Activated T-cell treated with anti-CD3 and anti-CD28 coated beads for 4 hours (primary cell): ENCODE results near the gene S100Z.

Source experiments
- DNase-seq: peaks from one replicate; pipeline ENCODE4 v3.0.0-alpha.2; 2020

Gene S100Z

DNA sequence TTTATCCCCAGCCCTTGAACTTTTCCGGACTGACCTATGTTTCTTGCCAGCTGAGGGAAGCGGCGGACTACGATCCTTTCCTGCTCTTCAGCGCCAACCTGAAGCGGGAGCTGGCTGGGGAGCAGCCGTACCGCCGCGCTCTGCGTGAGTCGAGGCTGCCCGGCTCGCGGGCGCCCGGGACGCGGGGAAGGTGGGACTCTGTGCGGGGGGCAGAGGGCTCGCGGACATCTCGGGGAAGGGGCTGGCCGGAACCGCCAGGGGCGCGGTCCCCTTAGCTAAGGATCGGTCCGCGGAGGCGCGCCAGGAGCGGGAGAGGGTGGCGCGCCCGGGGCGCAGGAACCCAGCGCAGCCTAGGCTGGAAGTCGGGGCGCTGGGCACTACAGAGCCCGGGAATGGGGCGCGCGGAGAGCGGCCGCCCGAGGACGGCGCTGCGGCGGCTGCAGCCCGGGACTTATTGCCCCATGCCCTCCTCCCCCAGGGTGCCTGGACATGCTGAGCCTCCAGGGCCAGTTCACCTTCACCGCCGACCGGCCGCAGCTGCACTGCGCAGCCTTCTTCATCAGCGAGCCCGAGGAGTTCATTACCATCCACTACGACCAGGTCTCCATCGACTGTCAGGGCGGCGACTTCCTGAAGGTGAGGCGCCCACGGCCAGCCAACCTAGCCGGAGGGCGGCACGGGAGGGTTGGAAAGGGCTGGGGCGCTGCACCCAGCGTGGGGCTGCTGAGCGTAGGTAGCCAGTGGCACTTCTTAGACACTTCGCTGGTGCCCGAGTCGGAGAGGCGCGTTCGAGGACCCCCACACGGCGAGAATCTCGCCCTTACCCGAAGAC lies 104.0 kb downstream of the S100Z start:
- DNase-seq, result no peak

DNA sequence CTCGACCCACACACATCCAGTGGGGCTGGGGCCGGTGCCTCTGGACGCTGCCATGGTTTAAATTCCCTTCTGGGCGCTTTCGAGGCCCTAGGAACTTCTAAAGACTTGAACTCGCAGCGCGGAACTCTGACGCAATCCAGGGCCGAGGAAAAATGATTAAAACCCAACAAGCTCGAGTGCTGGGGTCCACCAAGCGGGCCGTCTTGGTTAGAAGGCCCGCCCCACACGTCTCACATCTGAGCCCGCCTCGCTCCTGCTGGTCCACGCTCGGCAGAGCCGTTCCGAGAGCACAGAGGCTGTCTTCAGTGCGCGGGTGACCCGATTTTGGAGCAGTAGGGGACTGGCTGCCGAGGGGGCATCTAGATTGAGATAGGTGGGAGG lies 104.6 kb downstream of the S100Z start:
- DNase-seq, result no peak

DNA sequence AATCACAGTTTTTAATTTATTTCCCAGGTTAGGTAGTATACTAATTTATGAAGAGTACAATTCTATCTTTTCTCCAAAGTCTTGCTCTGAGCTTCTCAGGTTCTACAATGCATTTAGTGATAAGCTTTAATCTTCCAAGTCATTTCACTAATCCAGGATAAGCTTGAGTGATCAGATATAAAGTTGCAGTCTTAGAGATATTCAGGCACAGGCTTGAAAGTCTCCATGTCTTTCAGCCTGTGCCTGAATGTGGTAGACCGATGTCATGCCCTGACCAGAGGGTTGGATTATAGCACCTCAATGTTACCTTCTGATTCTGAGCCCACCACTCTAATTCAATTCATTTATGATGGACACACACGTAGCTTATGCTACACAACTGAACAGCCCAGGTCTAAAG lies 106.2 kb downstream of the S100Z start:
- no peak for DNase-seq

DNA sequence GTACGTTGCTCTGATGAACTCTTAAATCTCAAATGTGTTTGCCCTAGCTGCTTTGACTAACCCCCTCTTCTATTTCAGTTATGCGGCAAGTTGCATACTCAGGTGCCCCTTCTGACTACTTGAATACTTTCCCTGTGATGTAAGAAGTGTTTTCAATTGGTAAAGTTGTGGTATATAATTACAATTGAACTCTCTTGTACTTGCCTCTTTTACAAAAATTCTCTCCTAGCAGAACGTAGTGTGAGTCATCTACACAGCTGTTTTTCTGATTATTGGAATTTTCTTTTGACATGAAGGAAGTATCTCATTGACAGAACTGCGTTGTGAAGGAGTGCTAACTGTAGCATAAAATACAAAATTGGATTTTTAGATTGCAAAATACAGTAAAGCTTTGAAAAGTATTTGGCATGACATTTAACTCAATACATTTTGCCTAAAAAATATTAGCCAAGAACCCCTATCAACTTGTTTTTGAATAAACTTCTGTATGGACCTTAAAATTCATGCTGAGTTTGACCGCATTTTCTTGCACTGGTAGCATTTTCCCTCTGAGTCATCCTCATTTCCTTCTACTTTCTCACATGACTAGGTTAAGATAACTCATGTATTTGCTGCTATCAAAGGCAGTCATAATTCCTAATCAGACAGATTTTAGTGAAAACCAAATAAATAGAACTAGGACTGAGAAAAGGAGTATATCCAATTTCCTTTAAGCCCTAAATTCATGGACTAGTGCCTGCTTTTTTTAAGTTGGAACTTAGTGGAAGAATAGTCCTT lies 109.4 kb downstream of the S100Z start:
- no peak for DNase-seq

DNA sequence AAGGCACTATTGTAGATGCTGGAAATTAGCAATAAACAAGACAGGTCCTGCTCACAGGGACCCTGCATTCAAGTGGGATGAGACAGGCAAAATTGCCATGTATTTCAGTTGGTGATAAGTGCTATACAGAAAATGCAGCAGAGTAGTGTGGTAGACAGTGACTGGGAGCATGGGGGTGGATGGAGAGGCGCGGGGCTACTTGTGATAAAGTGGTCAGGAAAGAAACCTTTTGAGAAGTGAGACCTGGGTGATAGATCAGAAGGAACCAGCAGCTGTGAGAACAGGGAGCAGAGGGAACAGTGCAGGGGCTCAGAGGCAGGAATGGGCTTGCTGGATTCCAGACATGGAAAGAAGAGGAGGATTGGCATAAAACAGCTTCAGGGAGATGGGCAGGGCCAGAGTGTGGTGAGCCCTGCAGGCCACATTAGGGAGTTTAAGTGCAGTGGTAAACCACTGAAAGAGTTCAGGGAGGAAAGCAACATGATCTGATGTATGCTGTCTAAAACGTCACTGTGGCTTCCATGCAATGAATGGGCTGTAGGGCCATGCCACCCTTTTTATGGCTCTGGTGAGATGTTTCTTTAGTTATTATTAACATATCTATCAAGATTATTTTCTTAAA lies 110.3 kb downstream of the S100Z start:
- DNase-seq, result no peak

DNA sequence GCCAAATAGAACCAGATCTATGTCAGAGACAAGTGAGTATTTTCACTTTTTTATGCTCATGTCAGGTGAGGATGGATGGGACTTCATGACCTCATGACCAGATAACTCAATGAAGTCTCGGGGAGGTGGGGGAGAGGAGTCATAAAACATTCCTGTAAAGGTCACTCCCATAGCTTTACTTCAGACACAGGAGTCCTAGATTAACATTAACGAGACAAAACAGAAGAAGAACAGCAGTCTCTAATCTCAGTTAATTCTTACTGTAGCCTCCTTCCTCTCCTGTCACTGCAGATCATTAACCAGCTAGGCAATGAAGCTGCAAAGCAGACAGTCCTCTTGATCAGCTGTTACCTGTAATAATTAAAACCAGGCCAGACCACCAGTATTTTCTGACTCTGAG lies 114.2 kb downstream of the S100Z start:
- no peak for DNase-seq
